HepG2 (cell line): Measurements from ENCODE around the gene WDCP. TPM values are rescaled to one million over a fixed set of nuclear protein-coding genes. Genes with fewer than 3 reads are reported as not detected.

Experiments
- IRF2 ChIP-seq: IDR thresholded peaks from 2 replicates; pipeline ENCODE4 v1.6.1; 2018; ENCODE audit warnings: missing genetic modification reagents, missing compliant biosample characterization
- JUNB ChIP-seq: sonication (generic); formaldehyde crosslinking; IDR thresholded peaks from 2 replicates; pipeline ENCODE4 v1.8.0; 2022; ENCODE audit warnings: missing genetic modification reagents, mild to moderate bottlenecking, borderline replicate concordance
- KAT8 ChIP-seq: IDR thresholded peaks from 2 replicates; pipeline ENCODE4 v1.6.1; 2016; ENCODE audit warnings: missing genetic modification reagents, missing compliant biosample characterization
- KDM2A ChIP-seq: sonication (generic); formaldehyde crosslinking; IDR thresholded peaks from 2 replicates; pipeline ENCODE4 v1.4.0; 2020; ENCODE audit warnings: low read depth, missing genetic modification reagents, borderline replicate concordance
- KLF12 ChIP-seq: sonication (generic); formaldehyde crosslinking; IDR thresholded peaks from 2 replicates; pipeline ENCODE4 v1.4.0; 2020; ENCODE audit warnings: missing genetic modification reagents, borderline replicate concordance
- PRDM4 ChIP-seq: sonication (generic); formaldehyde crosslinking; IDR thresholded peaks from 2 replicates; pipeline ENCODE4 v1.9.0; 2021; ENCODE audit warnings: missing genetic modification reagents, borderline replicate concordance
- TP53 ChIP-seq: sonication (generic); formaldehyde crosslinking; conservative IDR thresholded peaks from 2 replicates; pipeline ENCODE4 v1.4.0; 2020; ENCODE audit warnings: missing genetic modification reagents
- ZBTB44 ChIP-seq: sonication (generic); formaldehyde crosslinking; IDR thresholded peaks from 2 replicates; pipeline ENCODE4 v1.4.0; 2020; ENCODE audit warnings: missing genetic modification reagents
- ZNF329 ChIP-seq: sonication (generic); formaldehyde crosslinking; IDR thresholded peaks from 2 replicates; pipeline ENCODE4 v1.9.0; 2021; ENCODE audit warnings: low read depth, mild to moderate bottlenecking, missing genetic modification reagents
- ZNF614 ChIP-seq: IDR thresholded peaks from 2 replicates; pipeline ENCODE4 v1.6.1; 2018; ENCODE audit warnings: missing biosample characterization, missing genetic modification reagents, inconsistent platforms, borderline replicate concordance
- ZNF660 ChIP-seq: sonication (generic); formaldehyde crosslinking; IDR thresholded peaks from 2 replicates; pipeline ENCODE4 v1.5.1; 2020; ENCODE audit warnings: mild to moderate bottlenecking, low read depth, missing genetic modification reagents, borderline replicate concordance
- ZSCAN25 ChIP-seq: sonication (generic); formaldehyde crosslinking; IDR thresholded peaks from 2 replicates; pipeline ENCODE4 v1.8.0; 2022; ENCODE audit warnings: mild to moderate bottlenecking, missing genetic modification reagents
- polyA plus RNA-seq, 8 experiments: library from polyadenylated mRNA; depleted of rRNA in 3 of 8; stranded (reverse) in 7 of 8; unstranded in 1 of 8; fragments of >200 nt; fragmentation: Illumina TruSeq in 4 of 8; extraction: Trizol in 4 of 8; gene quantifications; 2 replicates each; pipeline versions ENCODE4 v1.2.1 to v1.2.3, GENCODE V29; 2011 to 2016; ENCODE audit warnings: low read depth in 4 of 8, missing spikeins in 1 of 8, mixed read lengths in 1 of 8; ENCODE audit not compliant: insufficient read depth in 1 of 8
- total RNA-seq, 5 experiments: library from RNA; depleted of rRNA; stranded (reverse); fragments of >200 nt; fragmentation: Illumina TruSeq; extraction: Trizol; gene quantifications; 2 replicates each; pipeline ENCODE4 v1.2.3, GENCODE V29; 2016; ENCODE audit warnings: low read depth in 1 of 5
- TF ChIP-seq, protein P1 (sequence below), 2 experiments: sonication (generic) in 1 of 2; formaldehyde crosslinking in 1 of 2; IDR thresholded peaks; 2 replicates each; pipeline versions ENCODE4 v1.4.0 to v1.6.1; 2016 to 2020; ENCODE audit warnings: borderline replicate concordance in 1 of 2, low read depth in 1 of 2, mild to moderate bottlenecking in 1 of 2, missing genetic modification reagents in 1 of 2
- TF ChIP-seq, protein P2 (sequence below): sonication (generic); formaldehyde crosslinking; conservative IDR thresholded peaks from 2 replicates; pipeline ENCODE4 v1.4.0; 2020; ENCODE audit warnings: missing genetic modification reagents

The WDCP gene
- total and polyA plus RNA-seq, 2 of the 13 experiments (the other 11 are each of a cell fraction or from before 2014, with no cell fraction given), result 17.4 to 22.6 TPM

- TF ChIP-seq PRDM4 (CRISPR knock-in tag) (peak; percentile 87; the same call in 1 of the 2 replicates), KAT8 (peak; percentile 100), ZNF660 (CRISPR knock-in tag) (no peak), KLF12 (CRISPR knock-in tag) (peak; percentile 98; the same call in 1 of the 2 replicates), ZNF329 (peak; percentile 60; the same call in 1 of the 2 replicates), TP53 (CRISPR knock-in tag) (0 out of 2 replicates have a peak, but pooled peaks have one; percentile 66), ZSCAN25 (no peak), IRF2 (peak; percentile 99), KDM2A (CRISPR knock-in tag) (peak; percentile 100), JUNB (no peak), ZNF614 (CRISPR knock-in tag) (peak; percentile 99), ZBTB44 (CRISPR knock-in tag) (0 out of 2 replicates have a peak, but pooled peaks have one; percentile 81)
- TF ChIP-seq, protein P1, sequence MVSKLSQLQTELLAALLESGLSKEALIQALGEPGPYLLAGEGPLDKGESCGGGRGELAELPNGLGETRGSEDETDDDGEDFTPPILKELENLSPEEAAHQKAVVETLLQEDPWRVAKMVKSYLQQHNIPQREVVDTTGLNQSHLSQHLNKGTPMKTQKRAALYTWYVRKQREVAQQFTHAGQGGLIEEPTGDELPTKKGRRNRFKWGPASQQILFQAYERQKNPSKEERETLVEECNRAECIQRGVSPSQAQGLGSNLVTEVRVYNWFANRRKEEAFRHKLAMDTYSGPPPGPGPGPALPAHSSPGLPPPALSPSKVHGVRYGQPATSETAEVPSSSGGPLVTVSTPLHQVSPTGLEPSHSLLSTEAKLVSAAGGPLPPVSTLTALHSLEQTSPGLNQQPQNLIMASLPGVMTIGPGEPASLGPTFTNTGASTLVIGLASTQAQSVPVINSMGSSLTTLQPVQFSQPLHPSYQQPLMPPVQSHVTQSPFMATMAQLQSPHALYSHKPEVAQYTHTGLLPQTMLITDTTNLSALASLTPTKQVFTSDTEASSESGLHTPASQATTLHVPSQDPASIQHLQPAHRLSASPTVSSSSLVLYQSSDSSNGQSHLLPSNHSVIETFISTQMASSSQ (IDR thresholded peaks at IDR 0.05; ENCODE audit: low read depth), result peak; percentile 78
- TF ChIP-seq, protein P1 (CRISPR knock-in tag; IDR thresholded peaks at IDR 0.05; ENCODE audit: borderline replicate concordance), result peak; percentile 93; the same call in 1 of the 2 replicates
- TF ChIP-seq, protein P2, sequence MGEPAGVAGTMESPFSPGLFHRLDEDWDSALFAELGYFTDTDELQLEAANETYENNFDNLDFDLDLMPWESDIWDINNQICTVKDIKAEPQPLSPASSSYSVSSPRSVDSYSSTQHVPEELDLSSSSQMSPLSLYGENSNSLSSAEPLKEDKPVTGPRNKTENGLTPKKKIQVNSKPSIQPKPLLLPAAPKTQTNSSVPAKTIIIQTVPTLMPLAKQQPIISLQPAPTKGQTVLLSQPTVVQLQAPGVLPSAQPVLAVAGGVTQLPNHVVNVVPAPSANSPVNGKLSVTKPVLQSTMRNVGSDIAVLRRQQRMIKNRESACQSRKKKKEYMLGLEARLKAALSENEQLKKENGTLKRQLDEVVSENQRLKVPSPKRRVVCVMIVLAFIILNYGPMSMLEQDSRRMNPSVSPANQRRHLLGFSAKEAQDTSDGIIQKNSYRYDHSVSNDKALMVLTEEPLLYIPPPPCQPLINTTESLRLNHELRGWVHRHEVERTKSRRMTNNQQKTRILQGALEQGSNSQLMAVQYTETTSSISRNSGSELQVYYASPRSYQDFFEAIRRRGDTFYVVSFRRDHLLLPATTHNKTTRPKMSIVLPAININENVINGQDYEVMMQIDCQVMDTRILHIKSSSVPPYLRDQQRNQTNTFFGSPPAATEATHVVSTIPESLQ (CRISPR knock-in tag), result peak; percentile 98; the same call in 1 of the 2 replicates
Observed at GRCh38 chr2:24075915-24076848, 29.0 kb upstream of the WDCP start, which contains the start of gene SF3B6 (continued).
